Fibroblast of lung (primary cell): ENCODE results near the gene MRPS9. TPM values are rescaled to one million over a fixed set of nuclear protein-coding genes. Genes with fewer than 3 reads are reported as not detected.

Source experiments
- DNase-seq, 2 donors: peaks; one replicate each; pipeline versions ENCODE4 v3.0.0 to v3.0.0-alpha.2; 2010; ENCODE audit warnings: low read depth in 2 of 2
- H2AFZ ChIP-seq: 2 replicates; pipeline ENCODE4 v1.5.1; 2012; ENCODE audit warnings: low read length, control low read depth, inconsistent platforms
- H3K27ac ChIP-seq: 2 replicates; pipeline ENCODE4 v1.5.1; 2011; ENCODE audit warnings: low read length, control low read depth; ENCODE audit not compliant: insufficient read depth
- H3K27me3 ChIP-seq: 2 replicates; pipeline ENCODE4 v1.5.1; 2011; ENCODE audit warnings: mild to moderate bottlenecking, low read length; ENCODE audit not compliant: control insufficient read depth, insufficient read depth
- H3K36me3 ChIP-seq: 2 replicates; pipeline ENCODE4 v1.5.1; 2011; ENCODE audit warnings: low read length; ENCODE audit not compliant: control insufficient read depth, insufficient read depth
- H3K4me1 ChIP-seq: 2 replicates; pipeline ENCODE4 v1.5.1; 2011; ENCODE audit warnings: low read length; ENCODE audit not compliant: control insufficient read depth, insufficient read depth; ENCODE audit errors: extremely low read depth
- H3K4me2 ChIP-seq: 2 replicates; pipeline ENCODE4 v1.5.1; 2011; ENCODE audit warnings: low read length, control low read depth; ENCODE audit not compliant: insufficient read depth; ENCODE audit errors: extremely low read depth
- H3K4me3 ChIP-seq, 4 experiments: fragments of 200-600 bp in 1 of 4; sonication (generic) in 1 of 4; replicated peaks in 1 of 4; 2 replicates each; pipeline ENCODE4 v1.5.1; 2011 to 2016; ENCODE audit warnings: low read length in 4 of 4, low read depth in 3 of 4, mild to moderate bottlenecking in 3 of 4, control low read depth in 2 of 4, inconsistent platforms in 1 of 4, mixed read lengths in 1 of 4; ENCODE audit not compliant: insufficient read depth in 1 of 4; ENCODE audit errors: control extremely low read depth in 1 of 4
- H3K79me2 ChIP-seq: 2 replicates; pipeline ENCODE4 v1.5.1; 2012; ENCODE audit warnings: mild to moderate bottlenecking, low read length, inconsistent platforms; ENCODE audit not compliant: control insufficient read depth, insufficient read depth
- H3K9ac ChIP-seq: 2 replicates; pipeline ENCODE4 v1.5.1; 2011; ENCODE audit warnings: mild to moderate bottlenecking, low read length, control low read depth; ENCODE audit not compliant: insufficient read depth
- H3K9me3 ChIP-seq: 2 replicates; pipeline ENCODE4 v1.5.1; 2012; ENCODE audit warnings: low read depth, low read length; ENCODE audit not compliant: control insufficient read depth, insufficient read depth
- H4K20me1 ChIP-seq: 2 replicates; pipeline ENCODE4 v1.5.1; 2011; ENCODE audit warnings: low read length; ENCODE audit not compliant: control insufficient read depth, insufficient read depth; ENCODE audit errors: extremely low read depth
- CTCF ChIP-seq, 2 donors: IDR thresholded peaks in 1 of 2; conservative IDR thresholded peaks in 1 of 2; 1 replicate in 1 of 2; 2 replicates in 1 of 2; pipeline ENCODE4 v1.5.1; 2011 to 2012; ENCODE audit warnings: low read length in 2 of 2, control low read depth in 1 of 2, inconsistent platforms in 1 of 2, low read depth in 1 of 2, mild to moderate bottlenecking in 1 of 2
- EZH2 ChIP-seq: IDR thresholded peaks from 2 replicates; pipeline ENCODE4 v1.5.1; 2012; ENCODE audit warnings: low read length, control low read depth, mild to moderate bottlenecking; ENCODE audit errors: missing control alignments
- polyA plus RNA-seq, 2 donors: library from polyadenylated mRNA; depleted of rRNA in 1 of 2; stranded (reverse) in 1 of 2; unstranded in 1 of 2; fragments of >200 nt; gene quantifications; 2 replicates each; pipeline ENCODE4 v1.2.1, GENCODE V29; 2011 to 2012; ENCODE audit warnings: missing spikeins in 1 of 2
- total RNA-seq: library from RNA; depleted of rRNA; stranded (reverse); fragments of >200 nt; gene quantifications from 2 replicates; pipeline ENCODE4 v1.2.1, GENCODE V29; 2014

MRPS9 gene
- total and polyA plus RNA-seq, 2 donors (not counting 1 experiment from before 2014, with no cell fraction given): 21.3 to 25.3 TPM

- Histone ChIP-seq H3K9me3 (no peaks in the 10 kb centered on the region), H2AFZ (no peak overlapping the region), H3K9ac (no peak overlapping the region), H3K27ac (no peak overlapping the region), H3K27me3 (no peaks in the 10 kb centered on the region), H3K4me2 (no peak overlapping the region), H3K36me3 (no peaks in the 10 kb centered on the region), H3K4me3 (no peak overlapping the region), H4K20me1 (no peaks in the 10 kb centered on the region), H3K4me1 (no peaks in the 10 kb centered on the region), H3K79me2 (no peaks in the 10 kb centered on the region)
- peak in 1 of 2 donors; percentile 12 for DNase-seq
- TF ChIP-seq CTCF (conservative IDR thresholded peaks at IDR 0.05 in 1 of 2, IDR thresholded peaks at IDR 0.05 in 1 of 2; ENCODE audit: low read depth in 1 of 2, low read length in 2 of 2): no peak
- no peak for TF ChIP-seq EZH2
These were observed 65.6 kb downstream of the MRPS9 start for GRCh38 chr2:105103481-105103880.

GRCh38 chr2:105104208-105104731 lies 66.4 kb downstream of the MRPS9 start:
- H2AFZ ChIP-seq: no peak overlapping the region
- H3K9me3 ChIP-seq: no peaks in the 10 kb centered on the region
- H4K20me1 ChIP-seq: no peaks in the 10 kb centered on the region
- H3K27me3 ChIP-seq: no peaks in the 10 kb centered on the region
- no peak overlapping the region for H3K4me2 ChIP-seq
- no peaks in the 10 kb centered on the region for H3K4me1 ChIP-seq
- peak; percentile 47 to 95 for DNase-seq
- H3K79me2 ChIP-seq: no peaks in the 10 kb centered on the region
- H3K9ac ChIP-seq: no peak overlapping the region
- no peaks in the 10 kb centered on the region for H3K36me3 ChIP-seq
- H3K27ac ChIP-seq: no peak overlapping the region
- TF ChIP-seq EZH2 (no peak), CTCF (conservative IDR thresholded peaks at IDR 0.05 in 1 of 2, IDR thresholded peaks at IDR 0.05 in 1 of 2; ENCODE audit: low read depth in 1 of 2, low read length in 2 of 2) (no peak)
- no peak overlapping the region for H3K4me3 ChIP-seq

GRCh38 chr2:105110295-105110829 lies 72.5 kb downstream of the MRPS9 start:
- H3K9ac ChIP-seq: no peak overlapping the region
- H2AFZ ChIP-seq: no peak overlapping the region
- H3K27me3 ChIP-seq: no peaks in the 10 kb centered on the region
- no peak for DNase-seq
- H3K4me2 ChIP-seq: no peak overlapping the region
- H3K36me3 ChIP-seq: no peaks in the 10 kb centered on the region
- no peaks in the 10 kb centered on the region for H3K9me3 ChIP-seq
- no peaks in the 10 kb centered on the region for H4K20me1 ChIP-seq
- H3K79me2 ChIP-seq: no peaks in the 10 kb centered on the region
- TF ChIP-seq CTCF (conservative IDR thresholded peaks at IDR 0.05 in 1 of 2, IDR thresholded peaks at IDR 0.05 in 1 of 2; ENCODE audit: low read depth in 1 of 2, low read length in 2 of 2): no peak
- no peak for TF ChIP-seq EZH2
- H3K4me3 ChIP-seq: no peak overlapping the region
- no peaks in the 10 kb centered on the region for H3K4me1 ChIP-seq
- no peak overlapping the region for H3K27ac ChIP-seq
